B cell (primary cell): ENCODE measurements around the gene TSSK6. TPM values are rescaled to one million over a fixed set of nuclear protein-coding genes. Genes with fewer than 3 reads are reported as not detected.

Source experiments
- ATAC-seq: fragments of 200-7000 bp; cut with Tn5 transposase; one replicate; pipeline ENCODE4 v1.10.0; 2021; ENCODE audit warnings: low read depth, mild to moderate bottlenecking, moderate number of reproducible peaks, moderate library complexity
- CTCF ChIA-PET: fragments of 350-600 bp; sonication (Branson Sonifier 250); formaldehyde crosslinking; loops from one replicate; lab custom pipeline; 2021; ENCODE audit warnings: antibody characterized with exemption, inconsistent platforms; lab: Charles Lee
- POLR2A ChIA-PET: fragments of 350-600 bp; sonication (Branson Sonifier 250); formaldehyde crosslinking; loops from one replicate; lab custom pipeline; 2021; ENCODE audit warnings: antibody characterized with exemption; lab: Charles Lee
- DNase-seq: peaks from one replicate; pipeline ENCODE4 v3.0.0; 2013
- H2AFZ ChIP-seq: 2 replicates; pipeline ENCODE4 v1.6.1; 2012; ENCODE audit warnings: mild to moderate bottlenecking, low read depth, low read length; ENCODE audit not compliant: insufficient read depth, poor library complexity, severe bottlenecking
- H3K27ac ChIP-seq, 2 donors: 1 replicate in 1 of 2; 2 replicates in 1 of 2; pipeline ENCODE4 v1.5.1; 2012 to 2013; ENCODE audit warnings: low read length in 2 of 2, mild to moderate bottlenecking in 2 of 2, moderate library complexity in 1 of 2
- H3K27me3 ChIP-seq, 4 experiments: fragments of 200-600 bp in 1 of 4; sonication (generic) in 1 of 4; replicated peaks in 1 of 4; 1 replicate in 2 of 4; 2 replicates in 2 of 4; pipeline versions ENCODE4 v1.6.1 to v1.7.0; 2013 to 2016; ENCODE audit warnings: low read length in 3 of 4, mild to moderate bottlenecking in 2 of 4, mixed read lengths in 1 of 4, moderate library complexity in 1 of 4; ENCODE audit not compliant: insufficient read depth in 4 of 4, control insufficient read depth in 3 of 4; ENCODE audit errors: control extremely low read depth in 1 of 4
- H3K36me3 ChIP-seq, 2 experiments: replicated peaks in 1 of 2; 1 replicate in 1 of 2; 2 replicates in 1 of 2; pipeline versions ENCODE4 v1.6.1 to v1.7.1; 2013; ENCODE audit warnings: low read length in 1 of 2; ENCODE audit not compliant: insufficient read depth in 2 of 2, control insufficient read depth in 1 of 2; ENCODE audit errors: control extremely low read depth in 1 of 2, extremely low read depth in 1 of 2
- H3K4me1 ChIP-seq, 2 donors: fragments of 200-600 bp in 1 of 2; sonication (generic) in 1 of 2; 1 replicate in 1 of 2; 2 replicates in 1 of 2; pipeline versions ENCODE4 v1.5.1 to v1.6.1; 2013 to 2017; ENCODE audit warnings: low read length in 2 of 2; ENCODE audit not compliant: control insufficient read depth in 2 of 2, insufficient read depth in 2 of 2
- H3K4me2 ChIP-seq: replicated peaks from 2 replicates; pipeline ENCODE3; 2012; ENCODE audit warnings: mild to moderate bottlenecking, low read depth, low read length; ENCODE audit not compliant: poor library complexity, severe bottlenecking
- H3K4me3 ChIP-seq, 5 experiments: fragments of 200-600 bp in 1 of 5; sonication (generic) in 1 of 5; 1 replicate in 3 of 5; 2 replicates in 2 of 5; pipeline versions ENCODE4 v1.5.1 to v1.7.0; 2011 to 2016; ENCODE audit warnings: low read length in 4 of 5, mild to moderate bottlenecking in 4 of 5, low read depth in 2 of 5, control low read depth in 1 of 5, moderate library complexity in 1 of 5; ENCODE audit not compliant: insufficient read depth in 1 of 5; ENCODE audit errors: control extremely low read depth in 1 of 5, extremely low read depth in 1 of 5
- H3K79me2 ChIP-seq: fragments of 200-600 bp; sonication (generic); one replicate; pipeline ENCODE4 v1.6.0; 2016; ENCODE audit warnings: low read length; ENCODE audit not compliant: control insufficient read depth, insufficient read depth
- H3K9ac ChIP-seq: fragments of 200-600 bp; sonication (generic); 2 replicates; pipeline ENCODE4 v1.6.1; 2017; ENCODE audit warnings: mild to moderate bottlenecking, low read length, moderate library complexity
- H3K9me3 ChIP-seq, 3 donors: one replicate each; pipeline versions ENCODE4 v1.6.1 to v1.7.1; 2013; ENCODE audit warnings: low read length in 2 of 3; ENCODE audit not compliant: control insufficient read depth in 2 of 3, insufficient read depth in 1 of 3; ENCODE audit errors: control extremely low read depth in 1 of 3
- H4K20me1 ChIP-seq: 2 replicates; pipeline ENCODE4 v1.6.0; 2012; ENCODE audit warnings: mild to moderate bottlenecking, low read length; ENCODE audit not compliant: insufficient read depth, control insufficient read depth, poor library complexity, severe bottlenecking
- H3K27ac Mint-ChIP-seq: one replicate; pipeline ENCODE4 v1.8.0; 2021; ENCODE audit warnings: mixed read lengths
- H3K27me3 Mint-ChIP-seq: one replicate; pipeline ENCODE4 v1.8.0; 2021; ENCODE audit warnings: mixed read lengths
- H3K4me1 Mint-ChIP-seq: one replicate; pipeline ENCODE4 v1.8.0; 2021; ENCODE audit warnings: mixed read lengths
- H3K4me3 Mint-ChIP-seq: one replicate; pipeline ENCODE4 v1.8.0; 2021; ENCODE audit warnings: mixed read lengths
- H3K9me3 Mint-ChIP-seq: one replicate; pipeline ENCODE4 v1.8.0; 2022; ENCODE audit warnings: mixed read lengths; ENCODE audit not compliant: insufficient read depth
- EZH2 ChIP-seq: IDR thresholded peaks from 2 replicates; pipeline ENCODE4 v1.6.1; 2012; ENCODE audit warnings: borderline replicate concordance, low read depth, mild to moderate bottlenecking, moderate library complexity, low read length; ENCODE audit not compliant: insufficient read depth, poor library complexity, severe bottlenecking
- WGBS: methylation state at CpG from one replicate; pipeline ENCODE4 v1.1.5; 2013; ENCODE audit warnings: missing lambda C conversion rate; ENCODE audit not compliant: insufficient coverage; 5-methylcytosine and 5-hydroxymethylcytosine counted together
- intact Hi-C: fragments of 100-400 bp; cut with micrococcal nuclease; formaldehyde crosslinking; loops from one replicate; pipeline ENCODE4 v1.10.0; 2022
- polyA plus RNA-seq: library from polyadenylated mRNA; depleted of rRNA; stranded (reverse); fragments of >200 nt; gene quantifications from 2 replicates; pipeline ENCODE4 v1.2.3, GENCODE V29; 2012
- total RNA-seq, 2 donors: library from RNA; stranded (reverse); fragments of 120-200 nt in 1 of 2; gene quantifications; 1 replicate in 1 of 2; 2 replicates in 1 of 2; pipeline versions ENCODE4 v1.2.3 to v1.2.4, GENCODE V29; 2013 to 2022
- TF ChIP-seq, protein P1 (sequence below): fragments of 200-600 bp; IDR thresholded peaks from one replicate; pipeline ENCODE4 v1.8.0; 2022; ENCODE audit warnings: antibody characterized with exemption, mild to moderate bottlenecking

Gene TSSK6
- total and polyA plus RNA-seq, 2 donors (not counting 1 experiment from before 2014, with no cell fraction given) = 8.9 to 9.6 TPM

DNA sequence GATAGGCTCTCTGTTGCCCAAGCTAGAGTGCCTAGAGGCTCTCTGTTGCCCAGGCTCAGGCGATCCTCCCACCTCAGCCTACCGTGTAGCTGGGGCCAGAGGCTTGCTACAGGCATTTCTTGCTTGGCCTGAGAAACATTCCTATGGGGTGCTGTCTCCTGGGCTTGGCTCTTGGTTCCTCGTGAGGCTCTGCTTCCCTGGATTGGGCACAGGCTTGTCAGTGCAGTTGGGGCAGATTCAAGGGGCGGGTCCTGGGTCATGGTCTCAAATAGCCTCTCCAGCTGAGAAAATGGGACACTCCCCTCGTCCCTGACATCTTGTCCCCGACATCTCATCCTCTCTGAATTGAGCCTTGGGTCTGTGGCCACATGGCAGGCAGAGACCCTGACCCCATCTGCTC, 4.9 kb downstream of the TSSK6 start:
- no peak overlapping the region for H3K27ac ChIP-seq
- Mint-ChIP-seq H3K4me3 (no peak overlapping the region), H3K27me3 (no peaks in the 10 kb centered on the region), H3K9me3 (no peaks in the 10 kb centered on the region), H3K4me1 (no peaks in the 10 kb centered on the region), H3K27ac (no peak overlapping the region)
- H3K27me3 ChIP-seq = no peaks in the 10 kb centered on the region
- H3K4me3 ChIP-seq = no peak overlapping the region
- ChIA-PET POLR2A (interaction anchor here (0.6 kb wide), 1 partner anchor 127 kb away, joined by 8 read pairs; no protein-coding TSS in a partner anchor), CTCF (no interaction called here)
- no peak for ATAC-seq
- no peak for TF ChIP-seq EZH2
- TF ChIP-seq, protein P1, sequence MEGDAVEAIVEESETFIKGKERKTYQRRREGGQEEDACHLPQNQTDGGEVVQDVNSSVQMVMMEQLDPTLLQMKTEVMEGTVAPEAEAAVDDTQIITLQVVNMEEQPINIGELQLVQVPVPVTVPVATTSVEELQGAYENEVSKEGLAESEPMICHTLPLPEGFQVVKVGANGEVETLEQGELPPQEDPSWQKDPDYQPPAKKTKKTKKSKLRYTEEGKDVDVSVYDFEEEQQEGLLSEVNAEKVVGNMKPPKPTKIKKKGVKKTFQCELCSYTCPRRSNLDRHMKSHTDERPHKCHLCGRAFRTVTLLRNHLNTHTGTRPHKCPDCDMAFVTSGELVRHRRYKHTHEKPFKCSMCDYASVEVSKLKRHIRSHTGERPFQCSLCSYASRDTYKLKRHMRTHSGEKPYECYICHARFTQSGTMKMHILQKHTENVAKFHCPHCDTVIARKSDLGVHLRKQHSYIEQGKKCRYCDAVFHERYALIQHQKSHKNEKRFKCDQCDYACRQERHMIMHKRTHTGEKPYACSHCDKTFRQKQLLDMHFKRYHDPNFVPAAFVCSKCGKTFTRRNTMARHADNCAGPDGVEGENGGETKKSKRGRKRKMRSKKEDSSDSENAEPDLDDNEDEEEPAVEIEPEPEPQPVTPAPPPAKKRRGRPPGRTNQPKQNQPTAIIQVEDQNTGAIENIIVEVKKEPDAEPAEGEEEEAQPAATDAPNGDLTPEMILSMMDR = no peak
- WGBS = 75% methylated on average over 5 of the region's 6 CpGs
- H3K9me3 ChIP-seq = peaks cover 0 to 17% (median 0%) of the 10 kb centered on the region in 3 donors
- H3K79me2 ChIP-seq = peaks cover 5% of the 10 kb centered on the region
- peaks cover 0 to 16% of the 10 kb centered on the region in 2 experiments for H3K36me3 ChIP-seq
- intact Hi-C loops = loop anchor here (10.0 kb wide), 1 partner anchor 564 kb away; the partner anchor contains the start of gene ZNF90
- H3K4me1 ChIP-seq = peaks cover 4 to 9% of the 10 kb centered on the region in 2 donors
- DNase-seq = no peak
- no peak overlapping the region for H3K4me2 ChIP-seq
- H4K20me1 ChIP-seq = no peaks in the 10 kb centered on the region
- no peak overlapping the region for H2AFZ ChIP-seq
- no peak overlapping the region for H3K9ac ChIP-seq

DNA sequence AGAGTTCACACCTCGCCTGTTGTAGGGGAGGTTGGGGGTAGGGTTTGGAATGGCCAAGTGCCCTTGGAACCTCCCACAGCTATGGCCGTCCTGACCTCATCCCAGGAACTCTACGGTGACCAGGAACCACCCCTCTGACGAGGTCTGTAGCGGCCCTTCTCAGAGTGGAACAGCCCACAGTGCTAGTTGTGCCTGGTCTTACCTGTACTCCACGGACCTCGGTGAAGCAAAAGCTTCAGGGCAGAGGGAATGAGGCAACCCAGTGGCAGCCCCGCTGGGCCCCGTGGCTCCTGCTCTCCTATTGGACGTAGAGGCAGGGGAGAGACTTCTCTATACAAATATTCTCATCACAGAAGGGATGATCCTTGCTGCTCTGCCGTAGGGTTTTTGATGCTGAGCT, 7.1 kb downstream of the TSSK6 start:
- intact Hi-C loops = no loop called here
- TF ChIP-seq EZH2 = no peak
- TF ChIP-seq, protein P1 = no peak
- Histone ChIP-seq H4K20me1 (no peaks in the 10 kb centered on the region), H3K79me2 (no peaks in the 10 kb centered on the region), H3K27me3 (no peaks in the 10 kb centered on the region), H3K4me1 (no peaks in the 10 kb centered on the region), H3K27ac (no peak overlapping the region), H3K4me2 (no peak overlapping the region), H3K9ac (no peak overlapping the region), H3K9me3 (peaks cover 0 to 4% (median 0%) of the 10 kb centered on the region in 3 donors), H2AFZ (no peak overlapping the region), H3K36me3 (peaks cover 0 to 38% of the 10 kb centered on the region in 2 experiments), H3K4me3 (no peak overlapping the region)
- ChIA-PET POLR2A (interaction anchor here (0.6 kb wide), 1 partner anchor 94 kb away, joined by 6 read pairs; no protein-coding TSS in a partner anchor), CTCF (no interaction called here)
- H3K4me1 Mint-ChIP-seq = no peaks in the 10 kb centered on the region
- H3K27ac Mint-ChIP-seq = no peak overlapping the region
- no peak overlapping the region for H3K4me3 Mint-ChIP-seq
- ATAC-seq = no peak
- WGBS = 94% methylated on average over 7 of the region's 11 CpGs
- no peak for DNase-seq
- H3K9me3 Mint-ChIP-seq = no peaks in the 10 kb centered on the region
- H3K27me3 Mint-ChIP-seq = no peaks in the 10 kb centered on the region
